HG03439 (cell line): Measurements from ENCODE around the gene BCR.

Experiments used
- ATAC-seq: cut with Tn5 transposase; IDR thresholded peaks from one replicate; pipeline ENCODE4 v1.9.1; 2021; ENCODE audit warnings: mild to moderate bottlenecking, moderate library complexity; ENCODE audit not compliant: unreplicated experiment

The BCR gene

GRCh38 chr22:23242473-23243001, 62.2 kb downstream of the BCR start:
- ATAC-seq, result no peak

- no peak for ATAC-seq
Measured at GRCh38 chr22:23243006-23243573, 62.8 kb downstream of the BCR start.

GRCh38 chr22:23243859-23244689, 63.8 kb downstream of the BCR start:
- no peak for ATAC-seq

GRCh38 chr22:23244690-23245044, 64.4 kb downstream of the BCR start:
- ATAC-seq, result no peak

DNA sequence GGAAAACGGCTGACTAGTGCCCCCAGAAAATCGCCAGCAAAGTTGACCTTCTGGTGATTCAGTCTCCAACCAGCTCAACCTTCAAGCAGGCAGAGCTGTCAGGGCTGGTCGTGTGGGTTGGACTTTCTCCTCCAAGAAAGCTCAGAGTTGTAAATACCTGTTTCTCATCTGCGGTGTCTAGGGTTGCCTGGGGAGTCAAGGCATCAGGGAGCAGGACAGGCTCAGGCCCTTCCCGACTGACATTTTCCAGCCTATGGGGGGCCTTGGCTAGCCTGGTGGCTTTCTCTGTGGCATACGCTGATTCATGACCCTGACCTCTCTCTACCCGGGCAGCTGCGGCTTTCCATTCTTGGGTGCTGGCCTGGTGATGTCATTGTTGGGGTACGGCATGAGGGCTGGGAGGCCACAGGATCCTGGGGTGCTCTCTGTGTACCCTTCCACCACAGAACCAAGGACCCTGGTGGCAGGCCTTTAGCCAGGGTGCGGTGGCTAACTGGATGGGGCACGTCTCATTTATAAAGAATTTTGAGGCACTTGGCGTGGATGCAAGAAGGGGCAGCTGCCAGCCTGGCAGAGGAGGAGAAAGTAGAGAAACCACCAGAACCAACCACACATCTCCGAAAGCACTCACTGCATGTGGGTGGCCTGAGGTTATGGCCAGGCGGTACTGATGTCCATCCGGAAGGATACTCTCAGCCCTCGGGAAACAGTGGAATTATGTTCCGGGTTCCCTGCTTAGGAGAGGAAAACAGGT, 64.9 kb downstream of the BCR start:
- ATAC-seq, result no peak

DNA sequence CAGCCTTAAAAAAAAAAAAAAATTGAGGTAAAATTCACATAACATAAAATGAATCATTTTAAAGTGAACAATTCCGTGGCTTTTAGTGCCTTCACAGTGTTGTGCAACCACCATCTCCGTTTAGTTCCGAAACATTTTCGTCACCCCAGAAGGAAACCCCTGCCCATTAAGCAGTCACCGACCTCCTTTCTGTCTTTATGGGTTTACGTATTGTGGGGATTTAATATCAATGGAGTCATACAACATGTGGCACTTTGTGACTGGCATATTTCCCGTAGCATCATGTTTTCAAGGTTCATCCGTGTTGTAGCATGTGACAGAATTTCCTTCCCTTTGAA, 65.5 kb downstream of the BCR start:
- no peak for ATAC-seq

GRCh38 chr22:23246982-23247766, 66.9 kb downstream of the BCR start:
- no peak for ATAC-seq

DNA sequence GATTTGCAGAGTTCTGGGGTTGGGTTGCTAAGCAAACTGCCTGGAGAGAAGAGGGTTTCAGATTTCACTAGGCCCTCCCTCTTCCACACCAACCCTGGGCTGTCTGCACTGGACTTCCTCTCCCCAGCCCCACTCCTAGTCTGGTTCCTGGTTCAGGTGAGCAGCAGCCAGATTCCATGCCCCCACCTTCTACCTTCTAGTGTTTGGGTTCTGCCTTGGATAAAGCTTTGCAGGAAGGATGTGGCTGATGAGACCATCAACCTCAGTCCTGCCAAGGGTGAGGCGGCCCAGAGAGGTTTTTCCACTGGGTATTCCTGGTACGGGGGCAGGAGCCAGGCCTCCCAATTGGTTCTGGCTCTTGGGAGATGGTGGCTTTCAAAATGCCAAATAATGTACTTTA, 68.3 kb downstream of the BCR start:
- ATAC-seq, result no peak

- ATAC-seq, result no peak
Measured at GRCh38 chr22:23250056-23250784, 69.9 kb downstream of the BCR start.

GRCh38 chr22:23250785-23251363, 70.6 kb downstream of the BCR start:
- ATAC-seq, result no peak

GRCh38 chr22:23251445-23252093, 71.3 kb downstream of the BCR start:
- no peak for ATAC-seq

DNA sequence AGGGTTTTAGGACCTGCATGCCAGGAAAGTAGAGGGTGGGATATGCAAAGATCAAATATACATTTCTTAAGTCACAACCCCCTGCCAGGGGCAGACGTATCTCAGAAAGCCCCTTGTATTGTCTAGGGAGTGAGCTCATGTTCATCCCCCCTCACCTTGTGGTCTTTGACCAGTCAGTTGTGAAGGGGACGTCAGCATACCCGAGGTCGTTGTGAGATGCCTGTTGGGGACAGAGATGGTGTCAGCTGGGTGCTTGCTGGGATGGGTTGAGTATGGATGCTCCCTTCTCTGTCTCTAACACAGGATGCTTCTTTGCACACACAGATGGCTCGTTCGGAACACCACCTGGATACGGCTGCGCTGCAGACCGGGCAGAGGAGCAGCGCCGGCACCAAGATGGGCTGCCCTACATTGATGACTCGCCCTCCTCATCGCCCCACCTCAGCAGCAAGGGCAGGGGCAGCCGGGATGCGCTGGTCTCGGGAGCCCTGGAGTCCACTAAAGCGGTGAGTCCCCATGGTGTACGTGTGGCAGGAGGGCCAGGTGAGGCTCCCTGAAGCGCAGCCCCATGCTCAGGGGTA, 73.3 kb downstream of the BCR start:
- ATAC-seq, result no peak

DNA sequence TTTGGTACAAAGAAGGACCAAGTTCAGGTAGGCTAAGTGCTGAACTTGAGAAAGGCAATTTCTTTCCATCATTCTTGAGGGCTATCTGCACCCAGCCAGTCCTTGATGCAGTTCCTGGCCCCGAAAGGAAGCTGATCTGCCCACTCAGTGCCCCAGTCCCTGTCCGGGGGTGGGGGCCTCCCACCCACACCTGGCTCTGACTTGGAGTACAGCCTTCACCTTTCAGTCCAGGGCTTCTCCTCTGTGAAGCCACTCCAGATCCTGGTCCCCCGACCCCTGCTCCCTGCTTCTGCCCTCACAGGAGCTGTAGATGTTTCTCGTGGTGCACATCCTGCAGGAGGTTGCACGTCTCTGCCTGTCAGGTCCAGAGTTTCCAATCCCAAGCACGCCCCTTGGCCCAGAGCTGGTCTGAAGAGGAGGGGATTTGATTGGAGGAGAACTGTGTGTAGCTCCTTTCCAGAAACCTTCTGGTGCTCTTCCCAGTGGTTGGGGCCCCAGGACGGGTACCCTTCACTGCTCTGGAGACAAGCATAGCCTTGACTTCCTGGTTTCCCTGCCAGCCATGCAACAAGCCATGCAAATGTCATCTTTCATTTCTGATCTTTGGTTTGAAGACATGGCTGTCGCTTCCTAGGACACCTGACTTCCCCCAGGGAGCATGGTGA, 75.3 kb downstream of the BCR start:
- no peak for ATAC-seq

GRCh38 chr22:23256171-23256932, 76.0 kb downstream of the BCR start:
- no peak for ATAC-seq

- no peak for ATAC-seq
Measured at GRCh38 chr22:23256986-23257888, 76.9 kb downstream of the BCR start.

DNA sequence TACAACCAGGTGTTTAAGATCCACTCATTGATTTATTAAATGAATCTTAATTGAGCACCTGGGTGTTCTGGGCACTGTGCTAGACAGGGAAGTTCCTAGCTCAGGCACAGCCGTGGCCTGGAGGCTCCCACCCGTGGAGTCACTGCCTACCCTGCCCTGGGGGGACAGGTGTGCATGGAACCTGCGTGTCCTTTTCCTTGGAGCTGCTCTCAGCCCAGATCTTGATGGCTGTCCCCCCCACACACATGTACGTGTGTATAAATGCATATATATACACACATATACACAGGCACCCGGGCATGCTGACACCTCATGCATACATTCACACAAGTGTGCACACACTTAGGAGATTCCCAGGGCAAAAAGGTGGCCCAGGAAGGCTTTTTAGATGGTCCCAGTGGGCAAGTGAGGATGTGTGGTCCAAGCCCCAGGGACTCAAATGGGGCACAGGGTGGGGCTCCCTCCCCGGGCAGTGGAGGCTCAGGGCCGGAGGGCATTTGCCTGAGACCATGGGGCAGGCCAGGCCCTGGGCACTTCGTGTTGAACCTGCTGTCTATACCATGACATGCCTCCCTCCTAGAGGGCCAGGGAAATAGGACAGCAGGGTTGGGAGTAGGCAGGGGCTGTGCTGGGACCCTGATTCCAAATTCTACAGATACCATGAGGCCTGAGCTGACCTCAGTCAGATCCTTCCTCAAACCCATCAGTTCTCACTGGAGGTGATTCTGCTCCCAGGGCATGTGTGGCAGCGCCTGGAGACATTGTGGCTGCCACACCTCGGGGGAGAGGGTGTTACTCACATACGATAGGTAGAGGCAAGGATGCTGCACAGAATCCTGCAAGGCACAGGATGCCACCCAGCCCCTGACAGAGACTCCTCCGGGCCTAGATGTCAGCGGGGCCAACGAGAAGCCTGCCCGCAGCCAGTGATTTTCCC, 77.8 kb downstream of the BCR start:
- ATAC-seq, result no peak
